GM13976 (cell line): Measurements from ENCODE around the gene ZNF790.
"Not testable (repeated sequence)": the region's sequence is repeated elsewhere in the genome, so short reads cannot be mapped to it uniquely, and the experiment has no call there.

Source experiments
- DNase-seq: peaks from one replicate; pipeline ENCODE4 v3.0.0; 2012; ENCODE audit warnings: low spot score
- CTCF ChIP-seq: IDR thresholded peaks from 2 replicates; pipeline ENCODE4 v1.5.1; 2012; ENCODE audit warnings: borderline replicate concordance, mild to moderate bottlenecking; ENCODE audit not compliant: insufficient read depth; ENCODE audit errors: extremely low read depth, missing control alignments, control extremely low read depth
- in situ Hi-C: fragments of 300-500 bp; cut with MboI; formaldehyde crosslinking; loops from one replicate; pipeline ENCODE4 v1.12.0; 2022; ENCODE audit warnings: low sequenced_read_pairs, mixed read lengths, inconsistent platforms; ENCODE audit not compliant: unreplicated experiment

ZNF790 gene

GRCh38 chr19:36807029-36807428 is 31.2 kb downstream of the ZNF790 start:
- in situ Hi-C loops, result no loop called here
- no peak for DNase-seq
- no peak for TF ChIP-seq CTCF

- in situ Hi-C loops, result no loop called here
- no peak for DNase-seq
- TF ChIP-seq CTCF, result no peak
Measured at GRCh38 chr19:36805364-36805763, 32.8 kb downstream of the ZNF790 start.

GRCh38 chr19:36797786-36798108 is 40.4 kb downstream of the ZNF790 start:
- no peak for TF ChIP-seq CTCF
- in situ Hi-C loops, result no loop called here
- DNase-seq, result no peak

GRCh38 chr19:36796714-36796992 is 41.5 kb downstream of the ZNF790 start:
- TF ChIP-seq CTCF, result no peak
- no peak for DNase-seq
- in situ Hi-C loops, result no loop called here

GRCh38 chr19:36791420-36792141 is 46.6 kb downstream of the ZNF790 start:
- DNase-seq, result not testable (repeated sequence)

GRCh38 chr19:36775768-36776167 is 62.4 kb downstream of the ZNF790 start:
- no peak for DNase-seq
- no peak for TF ChIP-seq CTCF
- in situ Hi-C loops, result no loop called here

More at GRCh38 chr19:36791420-36792141, 46.6 kb downstream of the ZNF790 start:
- in situ Hi-C loops, result not testable (repeated sequence)

- DNase-seq, result peak; percentile 45
Measured at GRCh38 chr19:36773223-36773579, 65.0 kb downstream of the ZNF790 start.

More at GRCh38 chr19:36773223-36773579, 65.0 kb downstream of the ZNF790 start:
- in situ Hi-C loops, result no loop called here
- no peak for TF ChIP-seq CTCF
